HEK293 (cell line): ENCODE measurements around the gene CABP7.

Experiments used
- CTCF ChIA-PET: fragments of 350-600 bp; formaldehyde crosslinking; extraction: SDS; loops from one replicate; lab custom pipeline; 2021; ENCODE audit warnings: antibody characterized with exemption; lab: Yijun Ruan, JAX
- POLR2A ChIA-PET: fragments of 300-600 bp; formaldehyde crosslinking; extraction: SDS; loops from one replicate; lab custom pipeline; 2020; ENCODE audit warnings: antibody characterized with exemption, inconsistent platforms; lab: Yijun Ruan, JAX
- H3K27ac ChIP-seq: fragments of 200-500 bp; sonication (Bioruptor generic); 2 replicates; pipeline ENCODE4 v1.5.1; 2014; ENCODE audit warnings: low read depth, low read length, control low read depth, inconsistent platforms; ENCODE audit errors: extremely low read depth
- H3K36me3 ChIP-seq, 2 experiments: fragments of 200-500 bp in 1 of 2; sonication (Bioruptor generic) in 1 of 2; 1 replicate in 1 of 2; 2 replicates in 1 of 2; pipeline ENCODE4 v1.5.1; 2014 to 2017; ENCODE audit warnings: inconsistent platforms in 2 of 2, low read length in 2 of 2; ENCODE audit not compliant: control insufficient read depth in 2 of 2, insufficient read depth in 1 of 2
- H3K4me1 ChIP-seq: fragments of 200-500 bp; sonication (Bioruptor generic); 2 replicates; pipeline ENCODE4 v1.5.1; 2014; ENCODE audit warnings: mild to moderate bottlenecking, low read length, inconsistent platforms; ENCODE audit not compliant: control insufficient read depth, insufficient read depth
- H3K4me3 ChIP-seq: 2 replicates; pipeline ENCODE4 v1.5.1; 2011; ENCODE audit warnings: low read depth, mild to moderate bottlenecking, control low read depth, low read length, moderate library complexity
- H3K9me3 ChIP-seq: fragments of 200-500 bp; sonication (Bioruptor generic); 2 replicates; pipeline ENCODE4 v1.5.1; 2014; ENCODE audit warnings: low read depth, low read length, inconsistent platforms; ENCODE audit not compliant: control insufficient read depth, insufficient read depth
- BCL11A ChIP-seq: fragments of 450-650 bp; formaldehyde crosslinking; IDR thresholded peaks from 2 replicates; pipeline ENCODE4 v1.5.1; 2016; ENCODE audit warnings: low read depth, missing biosample characterization, missing genetic modification characterization
- BCL6B ChIP-seq: fragments of 450-650 bp; formaldehyde crosslinking; IDR thresholded peaks from 2 replicates; pipeline ENCODE4 v1.5.1; 2017; ENCODE audit warnings: missing biosample characterization, missing genetic modification characterization
- GFI1B ChIP-seq: fragments of 450-650 bp; formaldehyde crosslinking; IDR thresholded peaks from 2 replicates; pipeline ENCODE4 v1.5.1; 2016; ENCODE audit warnings: missing biosample characterization, missing genetic modification characterization
- KLF1 ChIP-seq: fragments of 450-650 bp; formaldehyde crosslinking; IDR thresholded peaks from 2 replicates; pipeline ENCODE4 v1.5.1; 2016; ENCODE audit warnings: missing biosample characterization, missing genetic modification characterization
- ZEB2 ChIP-seq: fragments of 450-650 bp; formaldehyde crosslinking; IDR thresholded peaks from 2 replicates; pipeline ENCODE4 v1.5.1; 2016; ENCODE audit warnings: missing biosample characterization, missing genetic modification characterization
- ZFP41 ChIP-seq: fragments of 450-650 bp; formaldehyde crosslinking; IDR thresholded peaks from 2 replicates; pipeline ENCODE4 v1.5.1; 2016; ENCODE audit warnings: missing biosample characterization, missing genetic modification characterization, borderline replicate concordance
- ZNF155 ChIP-seq: fragments of 450-650 bp; formaldehyde crosslinking; IDR thresholded peaks from 2 replicates; pipeline ENCODE4 v1.5.1; 2016; ENCODE audit warnings: missing biosample characterization, missing genetic modification characterization
- ZNF600 ChIP-seq: fragments of 450-650 bp; formaldehyde crosslinking; IDR thresholded peaks from 2 replicates; pipeline ENCODE4 v1.5.1; 2016; ENCODE audit warnings: missing biosample characterization, missing genetic modification characterization
- ZNF610 ChIP-seq: fragments of 450-650 bp; formaldehyde crosslinking; IDR thresholded peaks from 2 replicates; pipeline ENCODE4 v1.5.1; 2016; ENCODE audit warnings: missing biosample characterization, missing genetic modification characterization, borderline replicate concordance
- ZNF670 ChIP-seq: fragments of 450-650 bp; formaldehyde crosslinking; IDR thresholded peaks from 2 replicates; pipeline ENCODE4 v1.5.1; 2016; ENCODE audit warnings: missing biosample characterization, missing genetic modification characterization, low read depth
- ZNF701 ChIP-seq: fragments of 450-650 bp; formaldehyde crosslinking; IDR thresholded peaks from 2 replicates; pipeline ENCODE4 v1.5.1; 2016; ENCODE audit warnings: missing biosample characterization, missing genetic modification characterization
- TF ChIP-seq, protein P1 (sequence below): fragments of 450-650 bp; IDR thresholded peaks from 2 replicates; pipeline ENCODE4 v1.5.1; 2018; ENCODE audit warnings: missing biosample characterization, mild to moderate bottlenecking, missing genetic modification characterization
- TF ChIP-seq, protein P2 (sequence below): fragments of 450-650 bp; formaldehyde crosslinking; IDR thresholded peaks from 2 replicates; pipeline ENCODE4 v1.5.1; 2016; ENCODE audit warnings: missing biosample characterization, missing genetic modification characterization

Gene CABP7

GRCh38 chr22:29742326-29742725 lies 22.5 kb downstream of the CABP7 start (continued):
- no peak for TF ChIP-seq GFI1B (tag by site-specific recombination)
- TF ChIP-seq, all 188 proteins: peak for 0

DNA sequence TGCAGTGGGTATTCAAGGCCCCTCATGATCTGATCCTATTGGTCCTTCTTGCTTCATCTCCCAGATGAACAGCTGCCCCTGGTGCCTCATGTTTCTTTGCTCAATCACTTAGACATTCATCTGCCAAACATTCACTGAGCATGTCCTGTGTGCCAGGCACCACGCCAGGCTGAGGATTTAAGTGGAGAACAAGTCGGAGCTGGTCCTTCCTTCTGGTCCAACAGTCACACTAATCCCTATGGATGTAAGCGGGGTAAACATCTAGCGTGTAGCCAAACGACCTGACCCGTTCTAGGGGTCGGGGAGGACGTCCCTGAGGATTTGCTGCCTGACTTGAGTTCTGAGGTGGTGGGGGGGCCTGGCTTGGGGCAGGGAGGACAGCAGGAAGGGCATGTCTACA lies 25.1 kb downstream of the CABP7 start:
- Histone ChIP-seq H3K9me3 (no peaks in the 10 kb centered on the region), H3K27ac (no peak overlapping the region), H3K4me1 (no peaks in the 10 kb centered on the region), H3K36me3 (peaks cover 0 to 45% of the 10 kb centered on the region in 2 experiments; a peak in 2 of 3 replicates), H3K4me3 (no peak overlapping the region)
- no peak for TF ChIP-seq ZNF701 (tag by site-specific recombination)
- TF ChIP-seq ZEB2 (tag by site-specific recombination): no peak
- TF ChIP-seq, protein P1, sequence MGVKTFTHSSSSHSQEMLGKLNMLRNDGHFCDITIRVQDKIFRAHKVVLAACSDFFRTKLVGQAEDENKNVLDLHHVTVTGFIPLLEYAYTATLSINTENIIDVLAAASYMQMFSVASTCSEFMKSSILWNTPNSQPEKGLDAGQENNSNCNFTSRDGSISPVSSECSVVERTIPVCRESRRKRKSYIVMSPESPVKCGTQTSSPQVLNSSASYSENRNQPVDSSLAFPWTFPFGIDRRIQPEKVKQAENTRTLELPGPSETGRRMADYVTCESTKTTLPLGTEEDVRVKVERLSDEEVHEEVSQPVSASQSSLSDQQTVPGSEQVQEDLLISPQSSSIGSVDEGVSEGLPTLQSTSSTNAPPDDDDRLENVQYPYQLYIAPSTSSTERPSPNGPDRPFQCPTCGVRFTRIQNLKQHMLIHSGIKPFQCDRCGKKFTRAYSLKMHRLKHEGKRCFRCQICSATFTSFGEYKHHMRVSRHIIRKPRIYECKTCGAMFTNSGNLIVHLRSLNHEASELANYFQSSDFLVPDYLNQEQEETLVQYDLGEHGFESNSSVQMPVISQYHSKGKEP: no peak
- no peak for TF ChIP-seq ZNF670 (tag by site-specific recombination)
- no peak for TF ChIP-seq ZFP41 (tag by site-specific recombination)
- no peak for TF ChIP-seq ZNF155
- TF ChIP-seq, protein P2, sequence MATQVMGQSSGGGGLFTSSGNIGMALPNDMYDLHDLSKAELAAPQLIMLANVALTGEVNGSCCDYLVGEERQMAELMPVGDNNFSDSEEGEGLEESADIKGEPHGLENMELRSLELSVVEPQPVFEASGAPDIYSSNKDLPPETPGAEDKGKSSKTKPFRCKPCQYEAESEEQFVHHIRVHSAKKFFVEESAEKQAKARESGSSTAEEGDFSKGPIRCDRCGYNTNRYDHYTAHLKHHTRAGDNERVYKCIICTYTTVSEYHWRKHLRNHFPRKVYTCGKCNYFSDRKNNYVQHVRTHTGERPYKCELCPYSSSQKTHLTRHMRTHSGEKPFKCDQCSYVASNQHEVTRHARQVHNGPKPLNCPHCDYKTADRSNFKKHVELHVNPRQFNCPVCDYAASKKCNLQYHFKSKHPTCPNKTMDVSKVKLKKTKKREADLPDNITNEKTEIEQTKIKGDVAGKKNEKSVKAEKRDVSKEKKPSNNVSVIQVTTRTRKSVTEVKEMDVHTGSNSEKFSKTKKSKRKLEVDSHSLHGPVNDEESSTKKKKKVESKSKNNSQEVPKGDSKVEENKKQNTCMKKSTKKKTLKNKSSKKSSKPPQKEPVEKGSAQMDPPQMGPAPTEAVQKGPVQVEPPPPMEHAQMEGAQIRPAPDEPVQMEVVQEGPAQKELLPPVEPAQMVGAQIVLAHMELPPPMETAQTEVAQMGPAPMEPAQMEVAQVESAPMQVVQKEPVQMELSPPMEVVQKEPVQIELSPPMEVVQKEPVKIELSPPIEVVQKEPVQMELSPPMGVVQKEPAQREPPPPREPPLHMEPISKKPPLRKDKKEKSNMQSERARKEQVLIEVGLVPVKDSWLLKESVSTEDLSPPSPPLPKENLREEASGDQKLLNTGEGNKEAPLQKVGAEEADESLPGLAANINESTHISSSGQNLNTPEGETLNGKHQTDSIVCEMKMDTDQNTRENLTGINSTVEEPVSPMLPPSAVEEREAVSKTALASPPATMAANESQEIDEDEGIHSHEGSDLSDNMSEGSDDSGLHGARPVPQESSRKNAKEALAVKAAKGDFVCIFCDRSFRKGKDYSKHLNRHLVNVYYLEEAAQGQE (tag by site-specific recombination): no peak
- no peak for TF ChIP-seq BCL11A (tag by site-specific recombination)
- TF ChIP-seq BCL6B (tag by site-specific recombination): no peak
- POLR2A ChIA-PET: interaction anchor here (1.4 kb wide), 1 partner anchor 9 kb away, joined by 3 read pairs; no protein-coding TSS in a partner anchor
- CTCF ChIA-PET: interaction anchor here (0.5 to 1.4 kb wide), 2 partner anchors 261 to 1216 kb away, joined by 3 to 6 read pairs; no protein-coding TSS in a partner anchor

GRCh38 chr22:29747832-29748231 lies 28.0 kb downstream of the CABP7 start:
- TF ChIP-seq ZNF600 (tag by site-specific recombination) (no peak), KLF1 (peak; percentile 82), ZNF610 (tag by site-specific recombination) (no peak)
- Histone ChIP-seq H3K36me3 (peaks cover 0 to 31% of the 10 kb centered on the region in 2 experiments; a peak in 2 of 3 replicates), H3K4me3 (no peak overlapping the region), H3K9me3 (no peaks in the 10 kb centered on the region), H3K27ac (no peak overlapping the region), H3K4me1 (no peaks in the 10 kb centered on the region)
- ChIA-PET CTCF (interaction anchor here (0.6 to 1.5 kb wide), 3 partner anchors 10 to 58 kb away, joined by 3 to 4 read pairs (median 3); no protein-coding TSS in a partner anchor), POLR2A (interaction anchor here (0.7 kb wide), 1 partner anchor 267 kb away, joined by 3 read pairs; no protein-coding TSS in a partner anchor)
